ENCODE results near the gene RAB28.

Gene RAB28

GRCh38 chr4:13340672-13341071 is 143.5 kb downstream of the RAB28 start:
- no peak for TF ChIP-seq ZFX (IDR thresholded peaks at IDR 0.05)
- TF ChIP-seq CTCF (conservative IDR thresholded peaks at IDR 0.05): no peak
- no peak overlapping the region for H3K27ac ChIP-seq

GRCh38 chr4:13331827-13332226 is 152.3 kb downstream of the RAB28 start:
- TF ChIP-seq ZFX (IDR thresholded peaks at IDR 0.05) (no peak), CTCF (conservative IDR thresholded peaks at IDR 0.05) (no peak)
- peak overlapping the region; percentile 17; the same call in 1 of the 2 replicates for H3K27ac ChIP-seq

GRCh38 chr4:13329963-13330362 is 154.2 kb downstream of the RAB28 start:
- TF ChIP-seq ZFX (IDR thresholded peaks at IDR 0.05) (no peak), CTCF (conservative IDR thresholded peaks at IDR 0.05) (no peak)
- H3K27ac ChIP-seq: no peak overlapping the region; the same call in 1 of the 2 replicates

- no peak overlapping the region for H3K27ac ChIP-seq
- TF ChIP-seq CTCF (conservative IDR thresholded peaks at IDR 0.05) (no peak), ZFX (IDR thresholded peaks at IDR 0.05) (no peak)
These were observed 154.7 kb downstream of the RAB28 start for GRCh38 chr4:13329340-13329850.

- H3K27ac ChIP-seq: no peak overlapping the region
- TF ChIP-seq CTCF (conservative IDR thresholded peaks at IDR 0.05) (no peak), ZFX (IDR thresholded peaks at IDR 0.05) (no peak)
These were observed 155.5 kb downstream of the RAB28 start for GRCh38 chr4:13328591-13328990.

- no peak for TF ChIP-seq CTCF (conservative IDR thresholded peaks at IDR 0.05)
- no peak for TF ChIP-seq ZFX (IDR thresholded peaks at IDR 0.05)
These were observed 156.1 kb downstream of the RAB28 start for GRCh38 chr4:13327991-13328390.

GRCh38 chr4:13325744-13326143 is 158.4 kb downstream of the RAB28 start:
- TF ChIP-seq CTCF (conservative IDR thresholded peaks at IDR 0.05) (no peak), ZFX (IDR thresholded peaks at IDR 0.05) (no peak)
- H3K27ac ChIP-seq: no peak overlapping the region

More at GRCh38 chr4:13327991-13328390, 156.1 kb downstream of the RAB28 start:
- H3K27ac ChIP-seq: no peak overlapping the region

Data from C4-2B (cell line).